ENCODE data around the gene INTS3. TPM values are rescaled to one million over a fixed set of nuclear protein-coding genes. Genes with fewer than 3 reads are reported as not detected.

The INTS3 gene
- total and polyA plus RNA-seq, 9 of the 15 experiments (the other 6 are each of a cell fraction or from before 2014, with no cell fraction given) = 6.3 to 24.1 (median 14.3) TPM

- H3K27ac ChIP-seq (ENCODE audit: extremely low read depth, low read depth, low read length) = no peak overlapping the region
- H3K27me3 ChIP-seq (ENCODE audit: control insufficient read depth in 2 of 2, insufficient read depth in 2 of 2, low read length in 2 of 2) = peaks cover 16 to 38% of the 10 kb centered on the region in 2 experiments; a peak in 4 of 5 replicates
- intact Hi-C loops (cut with micrococcal nuclease) (no loop called here), in situ Hi-C loops (cut with MboI) (no loop called here)
- no peak for DNase-seq (ENCODE audit: extremely low read depth in 1 of 4, low spot score in 3 of 4)
- no peaks in the 10 kb centered on the region for H3K9me3 ChIP-seq (replicated peaks; ENCODE audit: control insufficient read depth, insufficient read depth, low read depth, low read length)
- H3K9ac ChIP-seq (ENCODE audit: insufficient read depth in 1 of 2, low read depth in 2 of 2, low read length in 2 of 2) = no peak overlapping the region
- no TSS peak for BruUV-seq (replicated peaks)
- H2AFZ ChIP-seq (ENCODE audit: low read depth, low read length) = no peak overlapping the region
- ChIA-PET CTCF (ENCODE audit: low intra/inter-chr PET ratio) (interaction anchor here (0.7 kb wide), 1 partner anchor 65 kb away, joined by 3 read pairs; no protein-coding TSS in a partner anchor), POLR2A (interaction anchor here (0.6 kb wide), 1 partner anchor 305 kb away, joined by 4 read pairs; no protein-coding TSS in a partner anchor)
- 26% methylated on average over 10 of the region's 12 CpGs for WGBS (ENCODE audit: insufficient coverage, low coverage, missing lambda C conversion rate)
- peaks cover 3 to 23% of the 10 kb centered on the region in 2 experiments; a peak in 4 of 5 replicates for H3K4me1 ChIP-seq (replicated peaks in 1 of 2; ENCODE audit: control insufficient read depth in 2 of 2, insufficient read depth in 2 of 2, low read length in 2 of 2)
- H3K9me1 ChIP-seq (ENCODE audit: control insufficient read depth, insufficient read depth, low read length) = peaks cover 3% of the 10 kb centered on the region
- H3K4me2 ChIP-seq (ENCODE audit: insufficient read depth, low read length) = no peak overlapping the region
- no peaks in the 10 kb centered on the region for H4K20me1 ChIP-seq (replicated peaks; ENCODE audit: control insufficient read depth, insufficient read depth, low read length)
- no peaks in the 10 kb centered on the region for H3K36me3 ChIP-seq (ENCODE audit: control insufficient read depth, insufficient read depth, low read length)
- no peaks in the 10 kb centered on the region for H3K79me2 ChIP-seq (ENCODE audit: control insufficient read depth, insufficient read depth, low read length)
- no peak for FAIRE-seq
- no peak for ATAC-seq
- no peak overlapping the region for H3K4me3 ChIP-seq
- no peak for TF ChIP-seq ZNF507 (tag; conservative IDR thresholded peaks at IDR 0.05)
- no peak for TF ChIP-seq ZNF57 (CRISPR knock-in tag; IDR thresholded peaks at IDR 0.05)
- no peak for TF ChIP-seq ZNF699 (CRISPR knock-in tag; IDR thresholded peaks at IDR 0.05; ENCODE audit: insufficient replicate concordance)
- TF ChIP-seq ZFP36 (IDR thresholded peaks at IDR 0.05; ENCODE audit: low read depth, low read length, partially characterized antibody) = no peak
- no peak for TF ChIP-seq ATF4 (CRISPR knock-in tag; IDR thresholded peaks at IDR 0.05)
- no peak for TF ChIP-seq DIDO1 (tag; IDR thresholded peaks at IDR 0.05; ENCODE audit: low read depth)
- TF ChIP-seq ZNF551 (CRISPR knock-in tag; IDR thresholded peaks at IDR 0.05) = no peak
- no peak for TF ChIP-seq RBFOX2 (IDR thresholded peaks at IDR 0.05; ENCODE audit: low read depth, low read length)
- TF ChIP-seq, protein P1, sequence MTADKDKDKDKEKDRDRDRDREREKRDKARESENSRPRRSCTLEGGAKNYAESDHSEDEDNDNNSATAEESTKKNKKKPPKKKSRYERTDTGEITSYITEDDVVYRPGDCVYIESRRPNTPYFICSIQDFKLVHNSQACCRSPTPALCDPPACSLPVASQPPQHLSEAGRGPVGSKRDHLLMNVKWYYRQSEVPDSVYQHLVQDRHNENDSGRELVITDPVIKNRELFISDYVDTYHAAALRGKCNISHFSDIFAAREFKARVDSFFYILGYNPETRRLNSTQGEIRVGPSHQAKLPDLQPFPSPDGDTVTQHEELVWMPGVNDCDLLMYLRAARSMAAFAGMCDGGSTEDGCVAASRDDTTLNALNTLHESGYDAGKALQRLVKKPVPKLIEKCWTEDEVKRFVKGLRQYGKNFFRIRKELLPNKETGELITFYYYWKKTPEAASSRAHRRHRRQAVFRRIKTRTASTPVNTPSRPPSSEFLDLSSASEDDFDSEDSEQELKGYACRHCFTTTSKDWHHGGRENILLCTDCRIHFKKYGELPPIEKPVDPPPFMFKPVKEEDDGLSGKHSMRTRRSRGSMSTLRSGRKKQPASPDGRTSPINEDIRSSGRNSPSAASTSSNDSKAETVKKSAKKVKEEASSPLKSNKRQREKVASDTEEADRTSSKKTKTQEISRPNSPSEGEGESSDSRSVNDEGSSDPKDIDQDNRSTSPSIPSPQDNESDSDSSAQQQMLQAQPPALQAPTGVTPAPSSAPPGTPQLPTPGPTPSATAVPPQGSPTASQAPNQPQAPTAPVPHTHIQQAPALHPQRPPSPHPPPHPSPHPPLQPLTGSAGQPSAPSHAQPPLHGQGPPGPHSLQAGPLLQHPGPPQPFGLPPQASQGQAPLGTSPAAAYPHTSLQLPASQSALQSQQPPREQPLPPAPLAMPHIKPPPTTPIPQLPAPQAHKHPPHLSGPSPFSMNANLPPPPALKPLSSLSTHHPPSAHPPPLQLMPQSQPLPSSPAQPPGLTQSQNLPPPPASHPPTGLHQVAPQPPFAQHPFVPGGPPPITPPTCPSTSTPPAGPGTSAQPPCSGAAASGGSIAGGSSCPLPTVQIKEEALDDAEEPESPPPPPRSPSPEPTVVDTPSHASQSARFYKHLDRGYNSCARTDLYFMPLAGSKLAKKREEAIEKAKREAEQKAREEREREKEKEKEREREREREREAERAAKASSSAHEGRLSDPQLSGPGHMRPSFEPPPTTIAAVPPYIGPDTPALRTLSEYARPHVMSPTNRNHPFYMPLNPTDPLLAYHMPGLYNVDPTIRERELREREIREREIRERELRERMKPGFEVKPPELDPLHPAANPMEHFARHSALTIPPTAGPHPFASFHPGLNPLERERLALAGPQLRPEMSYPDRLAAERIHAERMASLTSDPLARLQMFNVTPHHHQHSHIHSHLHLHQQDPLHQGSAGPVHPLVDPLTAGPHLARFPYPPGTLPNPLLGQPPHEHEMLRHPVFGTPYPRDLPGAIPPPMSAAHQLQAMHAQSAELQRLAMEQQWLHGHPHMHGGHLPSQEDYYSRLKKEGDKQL (CRISPR knock-in tag; IDR thresholded peaks at IDR 0.05; ENCODE audit: borderline replicate concordance) = no peak
- TF ChIP-seq HMGN3 (IDR thresholded peaks at IDR 0.05; ENCODE audit: borderline replicate concordance, extremely low read depth, insufficient read length, low read depth, low read length) = no peak
- TF ChIP-seq ZNF23 (CRISPR knock-in tag; IDR thresholded peaks at IDR 0.05) = no peak
- no peak for TF ChIP-seq CBFB (CRISPR knock-in tag; IDR thresholded peaks at IDR 0.05)
- no peak for TF ChIP-seq EP400 (IDR thresholded peaks at IDR 0.05)
- no peak for TF ChIP-seq RBM17 (IDR thresholded peaks at IDR 0.05; ENCODE audit: borderline replicate concordance, low read depth, low read length)
- TF ChIP-seq ZBTB26 (CRISPR knock-in tag; IDR thresholded peaks at IDR 0.05) = no peak
- no peak for TF ChIP-seq ZNF586 (CRISPR knock-in tag; conservative IDR thresholded peaks at IDR 0.05)
- TF ChIP-seq HIVEP1 (CRISPR knock-in tag; IDR thresholded peaks at IDR 0.05) = no peak
These were observed 43.0 kb upstream of the INTS3 start for GRCh38 chr1:153684892-153685291.

Measured in K562 (cell line).